ENCODE measurements around the gene CALM1.

Gene CALM1

DNA sequence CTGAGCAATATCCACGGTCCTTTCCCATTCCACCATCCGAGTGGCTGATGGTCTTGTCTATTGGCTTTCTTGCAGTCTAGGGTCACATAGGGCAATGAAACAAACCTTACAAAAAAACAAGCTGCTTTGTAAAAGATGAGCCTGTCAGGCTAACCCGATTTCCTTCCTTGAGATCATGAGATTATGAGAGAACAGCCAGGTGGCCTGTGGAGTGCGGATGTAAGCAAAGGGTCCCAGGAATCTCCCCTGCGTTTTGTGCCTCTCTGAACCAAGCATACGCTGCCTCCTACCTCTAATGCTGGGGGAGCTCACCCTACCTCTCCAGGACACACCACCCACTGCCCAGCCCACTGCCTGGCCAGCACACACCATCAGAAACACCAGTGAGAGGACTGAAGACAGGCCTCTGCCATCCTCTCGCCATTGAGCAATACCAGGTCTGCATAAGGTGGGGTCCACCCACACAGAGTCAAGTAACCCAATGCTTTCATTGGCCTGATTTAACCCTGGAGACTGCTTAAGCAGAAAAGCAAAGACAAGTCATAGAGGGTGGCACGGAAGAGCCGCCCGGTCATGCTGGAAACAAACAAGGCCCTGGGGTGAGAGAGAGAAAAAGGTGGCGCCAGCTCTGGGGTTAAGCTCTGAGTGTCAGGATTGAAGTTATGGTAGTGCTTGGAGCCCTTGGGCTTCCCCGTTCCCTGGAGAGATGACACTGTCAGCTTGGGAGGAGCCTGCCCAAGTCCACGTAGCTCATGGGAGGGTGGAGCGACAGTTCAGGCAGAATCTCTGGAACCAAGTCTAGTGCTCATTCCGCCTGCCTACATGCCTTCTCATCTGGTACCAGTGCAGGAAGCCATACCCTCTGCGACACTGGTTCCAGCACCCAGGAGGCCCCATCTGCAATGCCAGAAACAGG lies 46.6 kb downstream of the CALM1 start:
- no peak for DNase-seq (ENCODE audit: low spot score)

DNA sequence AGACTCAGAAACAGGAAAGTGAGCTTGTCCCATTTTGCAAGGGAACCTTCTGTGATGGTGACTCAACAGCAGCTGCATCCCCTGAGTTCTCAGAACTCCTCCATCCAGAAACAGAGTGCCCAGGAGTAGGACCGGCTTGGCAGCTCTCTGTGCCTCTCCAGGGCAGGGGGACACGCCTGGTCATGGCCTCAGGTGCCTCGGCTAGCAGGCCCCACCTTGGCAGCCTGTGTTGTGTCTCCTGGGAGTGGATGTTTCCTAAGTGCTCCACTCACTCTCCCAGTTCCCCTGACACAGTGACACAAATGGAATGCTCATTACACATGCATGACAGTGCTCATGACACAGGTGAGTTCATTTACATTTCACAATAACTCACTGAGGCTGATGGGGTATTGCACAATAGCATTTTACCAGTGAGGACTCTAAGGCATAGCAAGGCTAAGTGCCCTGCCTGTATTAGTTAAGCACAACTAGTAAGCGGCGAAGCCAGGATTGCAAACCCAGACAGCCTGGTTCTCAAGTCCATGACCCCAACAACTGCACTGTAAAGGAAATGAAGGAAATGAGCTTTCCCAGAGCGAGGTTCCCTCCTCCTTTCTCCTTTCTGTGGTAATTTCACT lies 47.4 kb downstream of the CALM1 start:
- peak; percentile 27 for DNase-seq (ENCODE audit: low spot score)

DNA sequence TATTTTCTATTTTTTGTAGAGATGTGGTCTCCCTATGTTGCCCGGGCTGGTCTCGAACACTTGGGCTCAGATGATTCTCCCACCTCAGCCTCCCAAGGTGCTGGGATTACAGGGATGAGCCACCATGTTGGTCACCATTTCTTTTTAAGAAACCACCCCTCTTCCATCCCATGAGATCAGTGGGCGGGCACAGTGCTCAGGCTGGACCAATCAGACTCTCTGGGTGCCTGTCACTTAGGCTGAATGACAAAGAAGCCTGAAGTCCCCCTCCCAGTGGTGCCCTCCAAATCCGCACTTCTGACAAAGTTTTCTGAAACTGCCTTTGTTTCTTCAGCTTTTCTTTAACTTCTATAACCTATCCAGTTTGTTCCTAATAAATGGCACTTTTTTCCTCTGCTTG lies 48.2 kb downstream of the CALM1 start:
- no peak for DNase-seq (ENCODE audit: low spot score)

DNA sequence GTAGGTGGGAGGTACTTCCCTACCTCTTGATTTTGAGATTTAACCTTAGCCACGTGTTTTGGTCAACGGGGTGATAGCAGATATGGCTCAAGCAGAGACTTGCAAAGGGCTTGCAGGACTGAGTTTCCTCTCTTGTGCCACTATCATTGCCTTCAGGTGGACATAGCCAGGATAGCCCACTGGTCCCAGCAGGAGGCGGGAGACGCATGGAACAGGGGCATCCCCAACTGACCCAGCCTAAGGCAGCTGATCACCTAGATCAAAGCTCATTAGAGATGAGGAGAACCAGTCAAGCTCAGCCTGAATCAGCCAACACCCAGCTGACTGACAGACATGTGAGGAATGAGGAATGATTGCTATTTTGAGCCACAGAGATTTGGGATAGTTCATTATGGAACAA lies 49.6 kb downstream of the CALM1 start:
- DNase-seq (ENCODE audit: low spot score) = no peak

DNA sequence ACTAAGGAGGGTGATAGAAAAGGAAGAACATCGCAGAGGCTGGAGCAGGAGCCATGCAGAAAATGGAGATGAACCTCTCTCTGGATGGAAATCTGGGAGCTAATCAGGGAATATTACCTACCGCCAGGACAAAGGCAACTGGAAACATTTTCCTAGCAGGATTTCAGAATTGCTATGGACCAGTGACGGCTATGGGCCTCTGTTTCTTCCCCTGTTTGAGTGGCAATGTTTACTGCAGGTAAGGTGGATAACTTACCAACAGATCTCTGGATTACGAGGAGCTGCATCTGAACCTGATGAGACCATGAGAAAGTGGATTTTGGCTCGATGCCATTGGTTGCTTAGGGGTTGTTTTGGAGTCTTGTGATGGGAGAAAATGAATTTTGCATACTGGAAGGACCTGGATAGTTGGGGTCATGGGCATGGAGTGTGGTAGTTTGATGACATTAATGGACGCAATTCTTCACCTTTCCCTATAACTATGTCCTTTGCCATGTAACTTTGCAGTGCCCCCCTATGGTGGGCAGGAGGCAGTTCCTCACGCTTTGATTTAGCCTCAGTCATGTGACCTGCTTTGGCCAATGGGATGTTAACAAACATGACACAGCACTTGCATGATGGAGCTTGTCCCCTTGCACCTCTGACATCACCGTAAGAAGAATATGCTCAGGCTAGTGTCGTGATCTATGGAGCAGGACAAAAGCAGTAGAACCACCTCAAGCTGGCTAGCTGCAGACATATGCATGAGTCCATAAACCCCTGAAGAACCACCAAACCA lies 51.1 kb downstream of the CALM1 start:
- DNase-seq (ENCODE audit: low spot score) = no peak

DNA sequence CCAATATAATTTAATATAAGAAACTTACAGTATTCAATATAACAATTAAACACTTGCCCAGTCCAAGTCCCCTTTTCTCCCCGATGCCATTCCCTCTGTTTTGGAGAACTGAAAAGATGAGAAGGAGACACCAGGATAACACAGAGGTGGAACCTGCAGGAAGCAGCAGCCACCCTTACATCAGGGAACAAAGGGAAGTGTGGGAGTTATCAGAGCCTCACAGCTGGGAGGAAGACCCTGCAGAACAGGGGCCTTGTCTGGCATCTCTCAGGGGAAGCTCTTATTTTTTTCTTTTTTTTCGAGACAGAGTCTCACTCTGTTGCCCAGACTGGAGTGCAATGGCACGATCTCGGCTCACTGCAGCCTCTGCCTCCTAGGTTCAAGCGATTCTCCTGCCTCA lies 52.6 kb downstream of the CALM1 start:
- DNase-seq (ENCODE audit: low spot score) = no peak

DNA sequence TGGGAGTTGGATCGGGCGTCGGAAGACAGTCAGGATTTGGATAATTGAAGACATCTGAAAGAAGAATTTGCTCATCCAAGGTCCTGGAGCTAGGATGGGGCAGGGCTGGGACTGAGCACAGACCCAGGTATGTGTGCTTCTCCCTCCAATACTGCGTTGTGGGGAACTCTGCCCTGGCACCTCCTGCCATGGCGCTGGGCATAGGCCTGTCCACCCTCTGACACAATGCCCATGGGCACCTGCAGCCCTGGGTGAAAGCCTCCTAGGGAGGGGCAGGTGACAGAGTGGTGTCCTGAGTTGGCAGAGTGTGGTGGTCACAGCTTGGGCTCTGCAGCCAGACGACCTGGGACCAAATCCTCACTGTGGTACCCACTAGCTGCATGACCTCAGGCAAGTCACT lies 53.3 kb downstream of the CALM1 start:
- DNase-seq (ENCODE audit: low spot score) = no peak

DNA sequence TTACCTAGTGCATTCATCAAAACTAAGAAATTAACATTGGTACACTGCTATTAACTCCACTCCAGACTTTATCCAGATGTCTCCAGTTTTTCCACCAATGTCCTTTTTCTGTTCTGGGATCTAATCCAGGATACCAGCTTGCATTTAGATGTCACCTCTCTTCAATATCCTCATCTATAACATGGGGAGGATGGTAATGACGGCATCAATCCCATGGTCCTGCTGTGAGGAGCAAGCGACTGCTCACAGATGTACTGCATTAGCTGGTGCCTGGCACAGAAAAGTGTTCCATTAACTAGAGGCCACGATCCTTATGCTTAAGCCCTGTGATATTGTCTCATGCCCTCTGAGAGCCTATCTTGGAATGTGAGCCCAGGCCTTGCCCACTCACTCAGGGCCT lies 53.8 kb downstream of the CALM1 start:
- no peak for DNase-seq (ENCODE audit: low spot score)

DNA sequence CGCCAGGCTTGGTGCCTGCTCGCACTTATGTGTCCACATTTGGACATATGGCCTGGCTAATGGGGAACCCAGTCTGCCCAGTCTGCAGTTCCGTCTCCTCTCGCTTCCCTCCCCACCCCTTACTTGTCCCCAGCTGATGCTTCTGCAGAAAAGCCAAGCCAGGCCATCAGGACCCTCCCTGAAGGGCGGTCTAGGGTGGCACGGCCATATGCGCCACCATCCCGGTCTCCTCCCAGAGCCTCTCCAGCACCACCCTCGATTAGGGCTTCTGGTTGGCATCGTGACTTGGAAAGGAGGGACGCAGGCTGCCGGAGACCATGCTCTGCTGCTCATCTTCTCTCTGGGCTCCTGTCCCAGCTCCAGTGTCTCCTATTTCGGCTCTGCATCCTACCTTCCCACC lies 54.6 kb downstream of the CALM1 start:
- DNase-seq (ENCODE audit: low spot score) = no peak

DNA sequence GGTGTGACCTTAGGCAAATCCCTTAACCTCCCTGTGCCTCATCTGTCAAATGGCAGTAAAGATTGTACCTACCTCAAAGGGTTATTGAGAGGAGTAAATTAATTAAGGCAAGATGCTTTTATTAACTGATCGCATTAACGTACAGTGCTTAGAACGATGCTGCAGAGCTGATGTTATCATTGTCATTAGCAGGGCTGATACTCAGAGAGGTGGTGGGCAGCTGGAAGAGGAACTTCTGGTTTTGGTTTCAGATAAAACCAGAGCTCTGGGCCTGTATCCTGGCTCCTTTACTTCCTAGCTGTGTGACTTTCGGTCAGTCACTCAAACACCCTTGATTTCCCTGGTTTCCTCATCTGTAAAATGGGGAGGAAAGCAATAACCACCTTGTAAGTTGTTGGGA lies 55.1 kb downstream of the CALM1 start:
- no peak for DNase-seq (ENCODE audit: low spot score)

DNA sequence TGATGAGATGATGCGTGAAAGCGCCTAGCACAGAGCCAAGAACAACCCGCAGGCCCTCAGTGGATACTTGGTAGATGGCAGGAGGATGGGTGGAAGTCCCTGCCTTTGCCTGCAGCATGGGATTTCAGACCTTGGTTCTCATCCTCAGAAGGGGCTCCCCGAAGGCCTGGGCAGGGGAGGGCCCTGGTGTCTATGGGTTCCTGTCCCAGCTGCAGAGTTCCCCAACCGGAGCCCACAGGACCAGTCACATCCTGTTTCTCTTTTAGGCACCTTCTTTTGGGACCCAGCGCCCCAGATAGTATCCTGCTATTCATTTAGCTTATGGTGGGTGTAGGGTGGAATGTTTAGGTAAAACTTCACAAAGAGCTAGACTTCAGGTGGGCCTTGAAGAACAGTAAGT lies 55.5 kb downstream of the CALM1 start:
- no peak for DNase-seq (ENCODE audit: low spot score)

DNA sequence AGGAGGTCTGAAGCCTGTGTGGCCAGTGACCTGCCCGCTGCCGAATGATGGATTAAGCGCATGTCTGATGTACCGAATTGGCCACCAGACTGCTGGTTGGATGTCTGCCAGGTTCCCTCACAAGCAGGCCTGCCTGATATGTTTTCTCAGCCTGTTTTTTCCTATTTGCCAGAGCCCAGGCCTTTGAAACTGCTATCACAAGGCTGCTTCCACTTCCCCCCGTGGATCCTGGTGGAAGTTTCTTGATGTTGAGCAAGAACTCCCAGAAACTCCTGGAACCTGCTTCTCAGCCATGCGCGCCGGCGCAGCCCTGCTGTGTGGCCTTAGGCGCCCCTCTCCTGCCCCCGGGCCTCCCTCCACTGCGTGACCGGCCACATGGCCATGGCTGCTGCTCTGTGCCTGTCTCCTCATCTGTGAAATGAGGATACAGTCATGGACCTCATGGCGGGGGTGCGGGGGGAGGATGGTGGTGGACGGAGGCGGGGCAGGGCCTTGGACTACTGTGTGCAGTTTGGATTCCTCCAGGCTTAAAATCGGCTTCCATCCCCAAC lies 56.6 kb downstream of the CALM1 start:
- no peak for DNase-seq (ENCODE audit: low spot score)

DNA sequence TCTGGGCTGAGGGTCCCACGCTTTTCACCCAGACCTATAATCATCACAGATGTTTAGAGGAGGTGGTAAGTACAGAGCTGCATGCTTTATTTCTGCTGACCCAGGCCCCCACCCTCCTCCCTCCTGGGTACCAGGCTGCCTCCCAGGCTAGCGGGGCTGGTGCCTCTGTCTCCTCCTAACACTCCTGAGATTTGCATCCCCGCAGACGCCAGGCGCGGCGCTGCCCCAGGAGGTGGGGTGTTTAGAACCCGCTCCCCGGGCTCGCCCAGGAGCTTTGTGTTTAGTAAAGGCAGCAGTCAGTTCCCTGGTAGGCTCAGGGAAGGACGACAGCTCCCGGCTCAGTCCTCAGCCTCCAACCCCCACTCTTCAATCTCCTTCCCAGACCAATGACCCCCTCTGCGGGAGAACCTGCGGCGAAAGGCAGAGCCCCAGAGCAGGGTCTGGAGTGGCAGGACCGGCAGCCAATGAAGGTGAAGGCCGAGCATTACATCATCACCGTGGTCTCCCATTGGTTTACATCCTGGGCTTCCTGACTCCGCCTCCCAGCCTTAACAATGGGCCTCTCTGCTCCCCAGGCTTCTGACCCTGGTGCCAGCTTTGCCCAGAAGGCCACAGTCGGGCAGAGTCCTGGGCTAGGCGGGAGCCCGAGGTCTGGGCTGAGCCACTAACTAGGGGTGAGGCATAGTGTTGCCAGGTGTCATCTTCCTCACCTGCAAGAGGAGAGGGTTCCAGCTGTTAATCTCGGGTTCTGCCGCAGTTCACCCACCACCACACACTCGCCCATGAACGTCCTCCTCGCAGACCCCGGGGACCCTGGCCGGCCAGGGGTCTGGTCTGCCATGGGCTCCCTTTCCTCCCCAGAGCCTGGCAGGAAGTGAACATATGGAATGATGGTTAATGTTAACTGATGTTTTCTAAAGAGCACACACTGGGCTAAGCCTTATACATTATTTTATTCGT lies 57.5 kb downstream of the CALM1 start:
- DNase-seq (ENCODE audit: low spot score) = peak; percentile 84

DNA sequence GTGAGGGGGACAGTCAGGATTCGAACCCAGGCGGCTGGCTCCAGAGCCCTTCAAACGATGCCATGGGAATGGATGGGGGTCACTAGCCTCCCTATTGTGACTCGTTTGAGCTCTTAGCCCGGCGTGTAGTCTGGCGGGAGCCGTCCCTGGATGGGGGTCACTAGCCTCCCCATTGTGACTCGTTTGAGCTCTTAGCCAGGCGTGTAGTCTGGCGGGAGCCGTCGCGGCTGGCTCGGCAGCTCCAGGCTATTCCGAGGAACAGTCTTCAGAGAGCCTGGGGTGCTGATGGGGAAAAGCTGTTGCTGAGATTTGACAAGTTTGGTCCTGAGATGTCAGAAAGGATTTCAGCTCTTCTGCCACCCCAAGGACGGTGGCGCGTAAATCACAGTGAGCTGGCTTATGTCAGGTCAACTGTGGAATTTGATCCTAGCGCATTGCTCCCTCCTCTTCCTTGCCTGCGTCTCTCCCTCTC lies 58.3 kb downstream of the CALM1 start:
- DNase-seq (ENCODE audit: low spot score) = no peak

DNA sequence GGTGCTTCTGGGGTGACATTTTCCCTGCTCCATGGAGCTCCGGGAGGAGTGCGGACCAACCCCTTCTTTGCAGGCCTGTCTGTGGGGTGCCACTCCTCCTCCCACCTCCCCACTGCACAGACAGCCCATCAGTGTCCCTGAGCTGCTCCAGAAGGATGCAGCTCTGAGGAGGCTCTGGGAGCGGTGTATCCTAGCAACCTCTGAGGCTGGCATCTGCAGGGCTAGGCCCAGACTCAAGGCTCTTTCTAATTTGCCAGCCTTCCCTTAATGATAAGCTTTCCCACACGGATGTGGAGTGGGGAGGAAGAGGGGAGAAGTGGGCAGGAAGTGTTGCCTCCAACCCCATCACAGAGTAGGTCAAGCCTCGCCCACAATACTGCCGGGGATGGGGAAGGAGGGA lies 59.7 kb downstream of the CALM1 start:
- no peak for DNase-seq (ENCODE audit: low spot score)

DNA sequence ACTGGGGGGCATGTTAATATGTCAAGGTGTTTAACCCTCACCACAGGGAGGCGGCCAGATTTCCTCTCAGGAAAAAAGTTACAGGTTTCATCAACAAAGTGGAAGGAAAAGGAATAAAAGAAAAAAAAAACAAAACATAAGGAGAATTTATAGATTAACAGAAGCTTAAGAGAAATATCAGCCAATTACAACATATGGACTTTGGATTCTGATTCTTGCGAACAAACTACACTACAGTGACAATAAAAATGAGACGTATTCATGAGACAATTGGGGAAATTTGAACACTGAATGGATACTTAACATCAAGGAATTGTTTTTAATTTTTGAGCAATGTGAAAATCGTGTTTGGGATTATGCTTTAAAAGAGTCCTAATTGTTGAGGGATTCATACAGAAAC lies 60.4 kb downstream of the CALM1 start:
- no peak for DNase-seq (ENCODE audit: low spot score)

All from SW480 (cell line).